Neural cell (in vitro differentiated cells): ENCODE results near the gene NKX1-2.

Experiments
- CTCF ChIP-seq: fragments of 450-650 bp; IDR thresholded peaks from 2 replicates; pipeline ENCODE4 v1.5.1; 2014; ENCODE audit warnings: antibody characterized with exemption, mild to moderate bottlenecking, moderate library complexity; ENCODE audit not compliant: poor library complexity, severe bottlenecking
- POLR2AphosphoS5 ChIP-seq: IDR thresholded peaks from 2 replicates; pipeline ENCODE4 v1.6.1; 2012
- RAD21 ChIP-seq: fragments of 450-650 bp; conservative IDR thresholded peaks from 2 replicates; pipeline ENCODE4 v1.6.1; 2014; ENCODE audit warnings: antibody characterized with exemption, mild to moderate bottlenecking, moderate library complexity
- TAF1 ChIP-seq: IDR thresholded peaks from 2 replicates; pipeline ENCODE4 v1.6.1; 2012; ENCODE audit warnings: low read depth

GRCh38 chr10:124478515-124478914 is 28.7 kb upstream of the NKX1-2 start:
- TF ChIP-seq CTCF (no peak), RAD21 (no peak), POLR2AphosphoS5 (no peak), TAF1 (no peak)
